Upper lobe of left lung (tissue), 4 donors: Measurements from ENCODE around the gene HCFC1R1.

Experiments
- CTCF ChIP-seq, 6 experiments: fragments of 450-650 bp in 4 of 6; fragments of 200-600 bp in 2 of 6; sonication (generic) in 2 of 6; IDR thresholded peaks; one replicate each; pipeline ENCODE4 v1.5.1; 2016 to 2019; ENCODE audit warnings: antibody characterized with exemption in 6 of 6
- POLR2A ChIP-seq, 4 donors: fragments of 450-650 bp; IDR thresholded peaks; one replicate each; pipeline ENCODE4 v1.5.1; 2016 to 2017; ENCODE audit warnings: antibody characterized with exemption in 4 of 4, mild to moderate bottlenecking in 2 of 4

- TF ChIP-seq CTCF (IDR thresholded peaks at IDR 0.05) (no peak), POLR2A (IDR thresholded peaks at IDR 0.05) (no peak)
Observed at GRCh38 chr16:3050487-3050886, 26.7 kb upstream of the HCFC1R1 start.
